Lower leg skin (tissue), 4 donors: ENCODE results near the gene ANK3. TPM values are rescaled to one million over a fixed set of nuclear protein-coding genes. Genes with fewer than 3 reads are reported as not detected.

Experiments used
- DNase-seq, 2 donors: peaks; one replicate each; pipeline ENCODE4 v3.0.0-alpha.2; 2019; ENCODE audit warnings: low spot score in 2 of 2
- H3K4me3 ChIP-seq: fragments of 200-600 bp; sonication (generic); 2 replicates; pipeline ENCODE4 v1.5.1; 2017; ENCODE audit warnings: mild to moderate bottlenecking, low read depth; ENCODE audit not compliant: poor library complexity, severe bottlenecking
- CTCF ChIP-seq, 3 donors: fragments of 450-650 bp; IDR thresholded peaks; one replicate each; pipeline ENCODE4 v1.5.1; 2016; ENCODE audit warnings: antibody characterized with exemption in 3 of 3, mild to moderate bottlenecking in 3 of 3, moderate library complexity in 2 of 3
- POLR2A ChIP-seq, 2 donors: fragments of 450-650 bp; IDR thresholded peaks; one replicate each; pipeline ENCODE4 v1.6.1; 2016 to 2017; ENCODE audit warnings: antibody characterized with exemption in 2 of 2, mild to moderate bottlenecking in 1 of 2, moderate library complexity in 1 of 2
- WGBS, 2 donors: methylation state at CpG; one replicate each; pipeline ENCODE4 v1.1.5; 2018; 5-methylcytosine and 5-hydroxymethylcytosine counted together
- intact Hi-C: fragments of 100-400 bp; cut with DNase I; formaldehyde crosslinking; loops from one replicate; pipeline ENCODE4 v1.15.0; 2023; ENCODE audit warnings: low total_unique reads
- total RNA-seq, 4 donors: library from RNA; depleted of rRNA; stranded (reverse); fragments of >200 nt; gene quantifications; one replicate each; pipeline ENCODE4 v1.1.0, GENCODE V29; 2016

Gene ANK3
- total RNA-seq, 4 donors from 2014 or later = 76.2 to 107 (median 91.5) TPM

- H3K4me3 ChIP-seq = no peak overlapping the region
- TF ChIP-seq POLR2A (IDR thresholded peaks at IDR 0.05) = no peak
- TF ChIP-seq CTCF (IDR thresholded peaks at IDR 0.05) = no peak
- intact Hi-C loops = no loop called here
- WGBS, 2 donors = 89 to 94% methylated on average over 2 of the region's 2 CpGs
- DNase-seq = no peak
These were observed 267.5 kb downstream of the ANK3 start for GRCh38 chr10:60122190-60122589.

GRCh38 chr10:60114765-60115586 lies 274.7 kb downstream of the ANK3 start:
- no peak overlapping the region for H3K4me3 ChIP-seq
- TF ChIP-seq CTCF (IDR thresholded peaks at IDR 0.05) = no peak
- WGBS, 2 donors = 48 to 52% methylated on average over 6 of the region's 6 CpGs
- intact Hi-C loops = no loop called here
- DNase-seq = no peak

- 77 to 80% methylated on average over 6 of the region's 6 CpGs for WGBS, 2 donors
- TF ChIP-seq CTCF (IDR thresholded peaks at IDR 0.05) (no peak), POLR2A (IDR thresholded peaks at IDR 0.05) (no peak)
- no peak overlapping the region for H3K4me3 ChIP-seq
- no peak for DNase-seq
- intact Hi-C loops = no loop called here
These were observed 278.9 kb downstream of the ANK3 start for GRCh38 chr10:60110739-60111138.

- H3K4me3 ChIP-seq = no peak overlapping the region
- WGBS, 2 donors = 91 to 93% methylated on average over 5 of the region's 5 CpGs
- no peak for TF ChIP-seq CTCF (IDR thresholded peaks at IDR 0.05)
- no peak for TF ChIP-seq POLR2A (IDR thresholded peaks at IDR 0.05)
- DNase-seq = no peak
- intact Hi-C loops = loop anchor here (10.0 kb wide), 1 partner anchor 327 kb away; no protein-coding TSS in a partner anchor
These were observed 282.2 kb downstream of the ANK3 start for GRCh38 chr10:60107308-60107976.

GRCh38 chr10:60105295-60105695 lies 284.4 kb downstream of the ANK3 start:
- no peak for TF ChIP-seq CTCF (IDR thresholded peaks at IDR 0.05)
- no peak for TF ChIP-seq POLR2A (IDR thresholded peaks at IDR 0.05)
- no peak overlapping the region for H3K4me3 ChIP-seq
- intact Hi-C loops = loop anchor here (10.0 kb wide), 1 partner anchor 330 kb away; no protein-coding TSS in a partner anchor
- DNase-seq = no peak
